K562 (cell line): Measurements from ENCODE around the gene UNC13A. TPM values are rescaled to one million over a fixed set of nuclear protein-coding genes. Genes with fewer than 3 reads are reported as not detected.
A peak's percentile ranks its signal among the peaks of the same experiment; 100 is the strongest.

Source experiments
- ATAC-seq: fragments of 200-7000 bp; cut with Tn5 transposase; 3 replicates; pipeline ENCODE4 v1.9.1; 2020; ENCODE audit warnings: moderate library complexity
- BruUV-seq: library from RNA; stranded (reverse); fragments of 400-500 nt; replicated peaks from 2 replicates; lab custom pipeline; 2021; lab: Mats Ljungman, UMichigan
- CTCF ChIA-PET: fragments of 300-600 bp; formaldehyde crosslinking; extraction: SDS; loops from one replicate; lab custom pipeline; 2021; ENCODE audit warnings: low intra/inter-chr PET ratio; lab: Yijun Ruan, JAX
- POLR2A ChIA-PET: fragments of 300-600, 350-650 bp; sonication (Branson Sonifier 250); formaldehyde crosslinking; extraction: SDS; loops from one replicate; lab custom pipeline; 2021; ENCODE audit warnings: antibody characterized with exemption, inconsistent platforms; lab: Yijun Ruan, JAX
- DNase-seq, 4 experiments: peaks; one replicate each; pipeline versions ENCODE4 v3.0.0 to v3.0.0-alpha.2; 2011 to 2018; ENCODE audit warnings: low spot score in 3 of 4, mixed read lengths in 3 of 4; ENCODE audit errors: extremely low read depth in 1 of 4
- FAIRE-seq: peaks from 2 replicates; lab custom pipeline; 2011; peaks lifted over from hg19 to GRCh38; lab: Jason Lieb, UNC
- H2AFZ ChIP-seq: 2 replicates; pipeline ENCODE4 v1.6.0; 2011; ENCODE audit warnings: low read depth, low read length, control low read depth, inconsistent platforms
- H3K27ac ChIP-seq: fragments of 200-600 bp; 3 replicates; pipeline ENCODE4 v1.8.0; 2011; ENCODE audit warnings: low read depth, mild to moderate bottlenecking, control low read depth, inconsistent platforms, low read length, moderate library complexity, mixed read lengths; ENCODE audit errors: extremely low read depth
- H3K27me3 ChIP-seq, 2 experiments: fragments of 300-600 bp in 1 of 2; 2 replicates in 1 of 2; 3 replicates in 1 of 2; pipeline versions ENCODE4 v1.6.0 to v1.8.0; 2011; ENCODE audit warnings: inconsistent platforms in 2 of 2, low read length in 2 of 2, mild to moderate bottlenecking in 1 of 2, mixed read lengths in 1 of 2, moderate library complexity in 1 of 2; ENCODE audit not compliant: control insufficient read depth in 2 of 2, insufficient read depth in 2 of 2
- H3K36me3 ChIP-seq: fragments of 300-600 bp; 3 replicates; pipeline ENCODE4 v1.8.0; 2011; ENCODE audit warnings: mild to moderate bottlenecking, low read length, inconsistent platforms; ENCODE audit not compliant: control insufficient read depth, insufficient read depth
- H3K4me1 ChIP-seq, 2 experiments: fragments of 200-600 bp in 1 of 2; replicated peaks in 1 of 2; 2 replicates in 1 of 2; 3 replicates in 1 of 2; pipeline versions ENCODE4 v1.5.1 to v1.8.0; 2011; ENCODE audit warnings: inconsistent platforms in 2 of 2, low read length in 2 of 2, mild to moderate bottlenecking in 1 of 2, mixed read lengths in 1 of 2, moderate library complexity in 1 of 2; ENCODE audit not compliant: control insufficient read depth in 2 of 2, insufficient read depth in 2 of 2
- H3K4me2 ChIP-seq: 2 replicates; pipeline ENCODE4 v1.6.1; 2011; ENCODE audit warnings: low read length, control low read depth, inconsistent platforms, mixed read lengths; ENCODE audit not compliant: insufficient read depth
- H3K4me3 ChIP-seq: fragments of 200-600 bp; sonication (generic), shearing (Covaris generic); 2 replicates; pipeline ENCODE4 v1.5.1; 2016; ENCODE audit warnings: control low read depth, inconsistent platforms
- H3K79me2 ChIP-seq: fragments of 200-600 bp; 3 replicates; pipeline ENCODE4 v1.8.0; 2011; ENCODE audit warnings: low read length, inconsistent platforms; ENCODE audit not compliant: control insufficient read depth, insufficient read depth
- H3K9ac ChIP-seq, 2 experiments: 2 replicates each; pipeline versions ENCODE4 v1.6.0 to v1.6.1; 2011; ENCODE audit warnings: low read depth in 2 of 2, low read length in 2 of 2, control low read depth in 1 of 2, inconsistent platforms in 1 of 2, mild to moderate bottlenecking in 1 of 2, mixed read lengths in 1 of 2; ENCODE audit not compliant: insufficient read depth in 1 of 2
- H3K9me1 ChIP-seq: one replicate; pipeline ENCODE4 v1.6.0; 2011; ENCODE audit warnings: inconsistent platforms, mild to moderate bottlenecking, low read length, moderate library complexity; ENCODE audit not compliant: control insufficient read depth, insufficient read depth
- H3K9me3 ChIP-seq: replicated peaks from 2 replicates; pipeline ENCODE4 v1.5.1; 2011; ENCODE audit warnings: low read depth, low read length, inconsistent platforms; ENCODE audit not compliant: control insufficient read depth, insufficient read depth
- H4K20me1 ChIP-seq: replicated peaks from 2 replicates; pipeline ENCODE4 v1.6.1; 2011; ENCODE audit warnings: low read length, inconsistent platforms, mixed read lengths; ENCODE audit not compliant: control insufficient read depth, insufficient read depth
- ARID1B ChIP-seq: fragments of 450-650 bp; IDR thresholded peaks from 2 replicates; pipeline ENCODE4 v1.6.1; 2016; ENCODE audit warnings: antibody characterized with exemption, mild to moderate bottlenecking, inconsistent platforms
- BRCA1 ChIP-seq, 2 experiments: fragments of 450-650 bp in 1 of 2; sonication (generic) in 1 of 2; formaldehyde crosslinking in 1 of 2; IDR thresholded peaks; 2 replicates each; pipeline versions ENCODE4 v1.5.0 to v1.6.1; 2017 to 2020; ENCODE audit warnings: mild to moderate bottlenecking in 1 of 2, missing genetic modification reagents in 1 of 2
- CBX1 ChIP-seq: sonication (generic); IDR thresholded peaks from 2 replicates; pipeline ENCODE4 v1.6.1; 2016; ENCODE audit warnings: antibody characterized with exemption, low read depth, mild to moderate bottlenecking
- CBX8 ChIP-seq: fragments of 200-600 bp; sonication (generic); IDR thresholded peaks from 2 replicates; pipeline ENCODE4 v1.6.1; 2012; ENCODE audit warnings: borderline replicate concordance, mixed run types, low read depth, mild to moderate bottlenecking, moderate library complexity, mixed read lengths, low read length, control low read depth, inconsistent platforms; ENCODE audit not compliant: poor library complexity, severe bottlenecking; ENCODE audit errors: extremely low read depth
- CEBPG ChIP-seq, 3 experiments: fragments of 200-800 bp in 1 of 3; sonication (Bioruptor generic) in 1 of 3; sonication (generic) in 1 of 3; formaldehyde crosslinking in 1 of 3; IDR thresholded peaks in 2 of 3; conservative IDR thresholded peaks in 1 of 3; 2 replicates each; pipeline versions ENCODE4 v1.6.1 to v1.8.0; 2016 to 2022; ENCODE audit warnings: missing compliant biosample characterization in 2 of 3, missing genetic modification characterization in 2 of 3, mild to moderate bottlenecking in 1 of 3, missing genetic modification reagents in 1 of 3
- CHD2 ChIP-seq: IDR thresholded peaks from 2 replicates; pipeline ENCODE4 v1.6.1; 2011; ENCODE audit warnings: low read depth, low read length
- ELF4 ChIP-seq: fragments of 450-650 bp; formaldehyde crosslinking; IDR thresholded peaks from 2 replicates; pipeline ENCODE4 v1.4.0; 2022; ENCODE audit warnings: missing genetic modification characterization
- HDGF ChIP-seq: fragments of 450-650 bp; IDR thresholded peaks from 2 replicates; pipeline ENCODE4 v1.6.1; 2016
- HMG20B ChIP-seq: fragments of 250-450 bp; sonication (Bioruptor Pico); IDR thresholded peaks from 2 replicates; pipeline ENCODE4 v1.5.0; 2021; ENCODE audit warnings: mild to moderate bottlenecking
- NFE2 ChIP-seq: IDR thresholded peaks from 2 replicates; pipeline ENCODE4 v1.6.1; 2014; ENCODE audit warnings: antibody characterized with exemption, low read depth
- PTBP1 ChIP-seq: fragments of 200-400 bp; formaldehyde crosslinking; IDR thresholded peaks from 2 replicates; pipeline ENCODE4 v1.6.1; 2017; ENCODE audit warnings: low read depth, low read length
- RBM15 ChIP-seq: fragments of 200-400 bp; formaldehyde crosslinking; IDR thresholded peaks from 2 replicates; pipeline ENCODE4 v1.6.1; 2018; ENCODE audit warnings: mild to moderate bottlenecking, low read length, moderate library complexity; ENCODE audit not compliant: insufficient read depth
- SMARCA5 ChIP-seq: fragments of 450-650 bp; IDR thresholded peaks from 2 replicates; pipeline ENCODE4 v1.6.1; 2016
- YY1 ChIP-seq, 3 experiments: IDR thresholded peaks; 2 replicates each; pipeline ENCODE4 v1.6.1; 2011; ENCODE audit warnings: low read length in 2 of 3, mild to moderate bottlenecking in 2 of 3, moderate library complexity in 2 of 3, borderline replicate concordance in 1 of 3, control low read depth in 1 of 3, low read depth in 1 of 3; ENCODE audit not compliant: insufficient read depth in 3 of 3, insufficient replicate concordance in 2 of 3, control insufficient read depth in 1 of 3, insufficient read length in 1 of 3; ENCODE audit errors: extremely low read depth in 1 of 3
- ZC3H11A ChIP-seq: IDR thresholded peaks from 2 replicates; pipeline ENCODE4 v1.6.1; 2012; ENCODE audit warnings: low read depth, low read length, improper control_type of control experiment
- ZNF12 ChIP-seq: sonication (generic); formaldehyde crosslinking; IDR thresholded peaks from 2 replicates; pipeline ENCODE4 v1.4.0; 2020; ENCODE audit warnings: mild to moderate bottlenecking, missing genetic modification reagents
- ZNF586 ChIP-seq: fragments of 450-650 bp; formaldehyde crosslinking; conservative IDR thresholded peaks from 2 replicates; pipeline ENCODE4 v1.4.0; 2020; ENCODE audit warnings: mild to moderate bottlenecking, moderate library complexity
- WGBS: fragments of 100-300 bp; shearing (Covaris generic); methylation state at CpG from one replicate; pipeline ENCODE4 v1.1.6; 2016; ENCODE audit warnings: low coverage, mixed read lengths; ENCODE audit not compliant: insufficient coverage; ENCODE audit errors: missing lambda C conversion rate; 5-methylcytosine and 5-hydroxymethylcytosine counted together
- in situ Hi-C: fragments of 300-500 bp; cut with MboI; formaldehyde crosslinking; loops from 4 replicates; pipeline ENCODE4 v1.15.0; 2018; ENCODE audit warnings: inconsistent platforms, mixed read lengths
- intact Hi-C: fragments of 100-400 bp; cut with micrococcal nuclease; formaldehyde crosslinking; loops from 2 replicates; pipeline ENCODE4 v1.14.2; 2022
- polyA plus RNA-seq, 8 experiments: library from polyadenylated mRNA; depleted of rRNA in 4 of 8; stranded (reverse) in 5 of 8; unstranded in 3 of 8; fragments of >200 nt; fragmentation: Nextera tagmentation in 2 of 8; fragmentation: Illumina TruSeq in 1 of 8; extraction: Ambion mirVana in 2 of 8; extraction: Trizol in 1 of 8; gene quantifications; 2 replicates each; pipeline versions ENCODE4 v1.2.1 to v1.2.3, GENCODE V29; 2011 to 2014; ENCODE audit warnings: inconsistent platforms in 1 of 8, missing spikeins in 1 of 8
- total RNA-seq, 7 experiments: library from RNA; depleted of rRNA in 6 of 7; stranded (reverse); fragments of >200 nt in 6 of 7; fragmentation: Illumina TruSeq in 2 of 7; extraction: Trizol in 2 of 7; gene quantifications; 2 replicates each; pipeline versions ENCODE4 v1.2.1 to v1.2.3, GENCODE V29; 2011 to 2021; ENCODE audit warnings: low replicate concordance in 1 of 7
- TF ChIP-seq, protein P1 (sequence below): sonication (generic); formaldehyde crosslinking; IDR thresholded peaks from 2 replicates; pipeline ENCODE4 v1.8.1; 2023; ENCODE audit warnings: mild to moderate bottlenecking, missing genetic modification reagents, moderate library complexity

Gene UNC13A
- total and polyA plus RNA-seq, 9 of the 15 experiments (the other 6 are each of a cell fraction or from before 2014, with no cell fraction given): 0.03 to 1.0 (median 0.25) TPM

DNA sequence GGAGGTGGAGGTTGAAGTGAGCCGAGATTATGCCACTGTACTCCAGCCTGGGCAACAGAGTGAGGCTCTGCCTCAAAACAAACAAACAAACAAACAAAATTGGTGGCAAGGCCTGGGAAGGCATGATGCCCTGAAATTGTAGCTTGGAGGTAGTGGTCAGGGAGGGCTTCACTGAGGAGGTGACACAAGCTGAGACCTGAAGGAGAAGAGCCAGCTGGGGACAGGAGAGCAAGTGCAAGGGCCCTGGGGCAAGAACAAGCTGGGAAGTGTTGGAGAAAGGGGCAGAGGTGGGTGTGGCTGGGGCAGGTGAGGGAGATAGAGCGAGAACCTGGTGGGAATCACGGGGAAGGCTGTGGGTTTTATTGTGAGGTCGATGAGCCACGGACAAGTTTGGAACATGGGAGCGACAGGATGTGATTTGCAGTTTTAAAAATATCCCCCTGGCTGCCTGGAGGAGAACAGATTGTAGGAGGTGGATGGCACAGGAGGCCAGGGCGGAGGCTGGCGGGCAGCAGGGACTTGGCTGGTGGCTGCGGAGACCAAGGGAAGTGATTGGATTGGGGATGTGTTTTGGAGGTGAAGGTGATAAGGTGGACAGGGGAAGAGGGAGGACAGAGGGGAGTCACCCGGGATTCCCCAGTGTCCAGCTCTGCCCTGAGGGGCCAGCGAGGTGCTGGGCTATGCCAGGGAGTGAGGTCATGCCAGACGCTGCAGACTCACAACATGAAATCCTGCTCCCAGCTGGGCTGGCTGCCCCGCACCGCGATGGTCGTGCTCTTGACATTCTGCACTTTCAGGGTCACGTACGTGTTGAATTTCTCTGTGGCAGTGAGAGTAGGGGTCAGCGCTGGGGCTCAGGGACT lies 14.0 kb downstream of the UNC13A start:
- Histone ChIP-seq H3K9me1 (no peaks in the 10 kb centered on the region), H3K4me2 (no peak overlapping the region), H3K4me3 (no peak overlapping the region), H3K9me3 (no peaks in the 10 kb centered on the region), H3K9ac (0 out of 4 replicates have a peak overlapping the region, but pooled peaks of 1 of the 2 experiments have one; percentile 55), H2AFZ (no peak overlapping the region), H3K27me3 (no peaks in the 10 kb centered on the region; a peak in 2 of 5 replicates), H3K36me3 (no peaks in the 10 kb centered on the region), H3K4me1 (peaks cover 0 to 2% of the 10 kb centered on the region in 2 experiments; a peak in 1 of 5 replicates), H4K20me1 (peaks cover 9% of the 10 kb centered on the region), H3K27ac (no peak overlapping the region), H3K79me2 (no peaks in the 10 kb centered on the region)
- FAIRE-seq: no peak
- DNase-seq: no peak
- ChIA-PET CTCF (no interaction called here), POLR2A (interaction anchor here (1.0 kb wide), 1 partner anchor 254 kb away, joined by 3 read pairs; the partner anchor contains the start of gene MVB12A)
- no TSS peak for BruUV-seq
- ATAC-seq: no peak
- in situ Hi-C loops (no loop called here), intact Hi-C loops (loop anchor here (10.0 kb wide), 1 partner anchor 219 kb away; no protein-coding TSS in a partner anchor)
- 8% methylated on average over 17 of the region's 19 CpGs for WGBS
- TF ChIP-seq BRCA1 (IDR thresholded peaks at IDR 0.05) (no peak), BRCA1 (CRISPR knock-in tag; IDR thresholded peaks at IDR 0.05) (no peak), NFE2 (no peak), HDGF (no peak), CBX8 (no peak), RBM15 (no peak), HMG20B (CRISPR knock-in tag) (no peak), ARID1B (no peak), ZNF586 (no peak), ZC3H11A (no peak), CHD2 (no peak), YY1 (IDR thresholded peaks at IDR 0.05; ENCODE audit: borderline replicate concordance in 1 of 3, control insufficient read depth in 1 of 3, extremely low read depth in 1 of 3, insufficient read depth in 3 of 3, insufficient read length in 1 of 3, insufficient replicate concordance in 2 of 3, low read depth in 1 of 3, low read length in 2 of 3) (no peak), ELF4 (CRISPR knock-in tag) (no peak), ZNF12 (CRISPR knock-in tag) (no peak), PTBP1 (no peak), CEBPG (CRISPR knock-in tag; IDR thresholded peaks at IDR 0.05) (no peak), CEBPG (tag; conservative IDR thresholded peaks at IDR 0.05 in 1 of 2, IDR thresholded peaks at IDR 0.05 in 1 of 2) (no peak), SMARCA5 (peak; percentile 70; the same call in 1 of the 2 replicates), CBX1 (no peak)
- TF ChIP-seq, protein P1, sequence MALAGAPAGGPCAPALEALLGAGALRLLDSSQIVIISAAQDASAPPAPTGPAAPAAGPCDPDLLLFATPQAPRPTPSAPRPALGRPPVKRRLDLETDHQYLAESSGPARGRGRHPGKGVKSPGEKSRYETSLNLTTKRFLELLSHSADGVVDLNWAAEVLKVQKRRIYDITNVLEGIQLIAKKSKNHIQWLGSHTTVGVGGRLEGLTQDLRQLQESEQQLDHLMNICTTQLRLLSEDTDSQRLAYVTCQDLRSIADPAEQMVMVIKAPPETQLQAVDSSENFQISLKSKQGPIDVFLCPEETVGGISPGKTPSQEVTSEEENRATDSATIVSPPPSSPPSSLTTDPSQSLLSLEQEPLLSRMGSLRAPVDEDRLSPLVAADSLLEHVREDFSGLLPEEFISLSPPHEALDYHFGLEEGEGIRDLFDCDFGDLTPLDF: no peak
